ENCODE data around the gene TM9SF3.

DNA sequence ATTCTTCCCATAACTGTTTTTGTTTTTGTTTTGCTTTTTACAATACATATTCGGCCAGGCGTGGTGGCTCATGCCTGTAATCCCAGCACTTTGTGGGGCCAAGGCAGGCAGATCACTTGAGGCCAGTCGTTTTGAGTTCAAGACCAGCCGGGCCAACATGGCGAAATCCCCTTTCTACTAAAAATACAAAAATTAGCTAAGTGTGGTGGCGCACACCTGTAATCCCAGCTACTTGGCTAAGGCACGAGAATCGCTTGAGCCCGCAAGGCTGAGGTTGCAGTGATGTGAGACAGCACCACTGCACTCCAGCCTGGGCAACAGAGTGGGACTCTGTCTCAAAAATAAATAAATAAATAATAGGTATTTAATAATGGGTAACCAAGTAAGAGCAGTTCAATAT is 2.3 kb downstream of the TM9SF3 start:
- TF ChIP-seq FOXK2 (IDR thresholded peaks at IDR 0.05) (no peak), EP300 (IDR thresholded peaks at IDR 0.05; ENCODE audit: borderline replicate concordance in 1 of 2, control insufficient read depth in 1 of 2, low read depth in 2 of 2, low read length in 2 of 2) (no peak), STAT3 (IDR thresholded peaks at IDR 0.05; ENCODE audit: low read depth, low read length) (no peak), MXI1 (IDR thresholded peaks at IDR 0.05; ENCODE audit: low read depth, low read length) (no peak), RAD51 (IDR thresholded peaks at IDR 0.05) (no peak), TAF1 (IDR thresholded peaks at IDR 0.05; ENCODE audit: borderline replicate concordance, low read depth, low read length) (no peak), CBX5 (IDR thresholded peaks at IDR 0.05; ENCODE audit: low read depth) (no peak), BHLHE40 (IDR thresholded peaks at IDR 0.05; ENCODE audit: borderline replicate concordance in 1 of 2, low read depth in 2 of 2, low read length in 1 of 2) (no peak), CHD4 (IDR thresholded peaks at IDR 0.05) (no peak), KAT2A (conservative IDR thresholded peaks at IDR 0.05; ENCODE audit: control insufficient read depth, low read depth, low read length) (no peak), PAX5 (IDR thresholded peaks at IDR 0.05; ENCODE audit: borderline replicate concordance, low read depth, low read length) (no peak), JUND (IDR thresholded peaks at IDR 0.05; ENCODE audit: low read depth, low read length) (no peak), CHD2 (IDR thresholded peaks at IDR 0.05; ENCODE audit: borderline replicate concordance, low read depth, low read length) (no peak)
- TF ChIP-seq, protein P1, sequence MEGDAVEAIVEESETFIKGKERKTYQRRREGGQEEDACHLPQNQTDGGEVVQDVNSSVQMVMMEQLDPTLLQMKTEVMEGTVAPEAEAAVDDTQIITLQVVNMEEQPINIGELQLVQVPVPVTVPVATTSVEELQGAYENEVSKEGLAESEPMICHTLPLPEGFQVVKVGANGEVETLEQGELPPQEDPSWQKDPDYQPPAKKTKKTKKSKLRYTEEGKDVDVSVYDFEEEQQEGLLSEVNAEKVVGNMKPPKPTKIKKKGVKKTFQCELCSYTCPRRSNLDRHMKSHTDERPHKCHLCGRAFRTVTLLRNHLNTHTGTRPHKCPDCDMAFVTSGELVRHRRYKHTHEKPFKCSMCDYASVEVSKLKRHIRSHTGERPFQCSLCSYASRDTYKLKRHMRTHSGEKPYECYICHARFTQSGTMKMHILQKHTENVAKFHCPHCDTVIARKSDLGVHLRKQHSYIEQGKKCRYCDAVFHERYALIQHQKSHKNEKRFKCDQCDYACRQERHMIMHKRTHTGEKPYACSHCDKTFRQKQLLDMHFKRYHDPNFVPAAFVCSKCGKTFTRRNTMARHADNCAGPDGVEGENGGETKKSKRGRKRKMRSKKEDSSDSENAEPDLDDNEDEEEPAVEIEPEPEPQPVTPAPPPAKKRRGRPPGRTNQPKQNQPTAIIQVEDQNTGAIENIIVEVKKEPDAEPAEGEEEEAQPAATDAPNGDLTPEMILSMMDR (IDR thresholded peaks at IDR 0.05 in 2 of 3, conservative IDR thresholded peaks at IDR 0.05 in 1 of 3; ENCODE audit: control insufficient read depth in 2 of 3, extremely low read depth in 1 of 3, insufficient read depth in 1 of 3, low read depth in 3 of 3, low read length in 3 of 3), result no peak

Measured in GM12878 (cell line).